NCI-H748 (cell line): ENCODE results near the gene ARHGAP10.
"Not testable (repeated sequence)": the region's sequence is repeated elsewhere in the genome, so short reads cannot be mapped to it uniquely, and the experiment has no call there.

Experiments
- DNase-seq: peaks from one replicate; lab custom pipeline; 2025; ENCODE audit not compliant: unreplicated experiment; lab: John Stamatoyannopoulos, UW

ARHGAP10 gene

DNA sequence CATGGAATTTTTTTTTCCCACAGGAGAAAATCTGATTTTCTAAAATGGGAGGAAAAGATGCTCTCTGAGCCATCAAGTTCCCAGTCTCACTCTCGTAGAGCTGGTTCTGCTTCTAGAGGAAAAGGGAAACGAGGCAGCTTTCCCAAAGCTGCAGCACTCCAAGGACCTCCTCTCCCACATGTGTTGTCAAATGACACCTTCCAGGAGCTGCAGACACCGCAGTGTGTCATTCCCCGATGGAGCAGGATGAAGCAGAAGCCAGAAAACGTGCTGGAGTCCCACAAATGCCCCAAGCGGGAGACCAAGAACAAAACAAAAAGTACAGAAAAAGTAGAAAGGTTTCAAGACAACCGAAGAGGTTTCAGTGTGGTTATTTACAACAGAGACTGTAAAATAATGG, 348.1 kb downstream of the ARHGAP10 start:
- DNase-seq, result no peak

DNA sequence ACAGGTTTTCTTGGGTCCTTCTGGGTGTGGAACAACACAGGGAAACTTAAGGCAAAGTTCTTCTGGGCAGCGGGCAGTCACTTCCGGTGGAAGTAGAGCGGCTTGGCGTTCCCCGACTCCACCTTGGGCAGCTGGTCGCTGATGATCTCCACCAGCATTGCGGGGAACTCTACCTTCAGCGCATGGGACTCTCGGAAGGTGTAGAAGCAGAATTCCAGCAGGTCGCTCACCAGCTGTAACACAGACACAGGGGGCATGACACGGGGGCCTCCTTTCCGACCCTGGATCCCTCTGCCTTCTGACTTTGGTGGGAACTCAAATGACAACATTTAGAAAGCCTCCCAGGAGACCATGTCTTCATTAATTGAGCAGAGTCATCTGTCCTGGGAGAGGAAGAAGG, 349.4 kb downstream of the ARHGAP10 start:
- DNase-seq, result no peak

DNA sequence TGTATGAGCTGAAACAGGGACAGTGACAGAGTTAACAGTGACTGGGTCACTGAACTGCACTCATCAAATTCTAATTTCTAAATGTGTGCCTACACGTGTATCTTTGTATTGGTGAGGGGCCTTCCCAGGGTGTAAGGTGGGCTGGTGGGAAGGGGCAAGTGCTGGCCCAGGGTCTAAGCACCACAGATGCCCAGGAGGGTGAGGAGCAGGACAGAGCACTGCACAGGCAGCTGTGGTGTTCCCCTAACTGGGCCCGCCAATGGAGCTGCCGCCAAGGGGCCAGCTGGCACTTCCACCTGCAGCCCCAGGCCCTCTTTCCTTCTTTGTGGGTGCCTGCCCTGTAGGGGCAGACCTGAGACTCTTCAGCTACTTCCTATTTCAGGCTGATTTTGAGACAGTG, 349.9 kb downstream of the ARHGAP10 start:
- no peak for DNase-seq

DNA sequence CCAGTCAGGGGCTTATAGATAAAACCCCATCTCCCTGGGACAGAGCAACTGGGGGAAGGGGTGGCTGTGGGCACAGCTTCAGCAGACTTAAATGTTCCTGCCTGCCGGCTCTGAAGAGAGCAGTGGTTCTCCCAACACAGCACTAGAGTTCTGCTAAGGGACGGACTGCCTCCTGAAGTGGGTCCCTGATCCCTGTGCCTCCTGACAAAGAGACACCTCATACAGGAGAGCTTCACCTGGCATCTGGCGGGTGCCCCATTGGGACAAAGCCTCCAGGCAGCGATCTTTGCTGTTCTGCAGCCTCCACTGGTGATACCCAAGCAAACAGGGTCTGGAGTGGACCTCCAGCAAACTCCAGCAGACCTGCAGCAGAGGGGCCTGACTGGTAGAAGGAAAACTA, 351.2 kb downstream of the ARHGAP10 start:
- not testable (repeated sequence) for DNase-seq

DNA sequence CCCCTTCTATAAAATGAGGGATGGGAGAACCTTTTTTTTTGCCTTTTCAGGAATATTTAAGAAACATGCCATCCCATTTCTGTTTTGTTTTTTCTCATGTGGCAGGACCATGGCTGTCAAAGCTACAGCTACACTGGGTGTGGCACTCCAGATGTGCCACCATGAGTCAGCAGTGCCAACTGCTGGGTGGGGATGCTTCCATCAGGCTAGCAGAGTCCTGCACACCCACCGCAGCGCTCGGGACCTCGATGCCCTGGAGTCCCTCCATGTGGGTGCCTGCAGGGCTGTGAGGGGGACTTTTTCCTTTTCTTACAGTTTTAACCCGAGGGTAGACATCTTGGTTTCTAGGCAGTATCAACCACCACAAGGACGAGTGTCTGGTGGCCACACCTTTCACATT, 357.7 kb downstream of the ARHGAP10 start:
- no peak for DNase-seq

DNA sequence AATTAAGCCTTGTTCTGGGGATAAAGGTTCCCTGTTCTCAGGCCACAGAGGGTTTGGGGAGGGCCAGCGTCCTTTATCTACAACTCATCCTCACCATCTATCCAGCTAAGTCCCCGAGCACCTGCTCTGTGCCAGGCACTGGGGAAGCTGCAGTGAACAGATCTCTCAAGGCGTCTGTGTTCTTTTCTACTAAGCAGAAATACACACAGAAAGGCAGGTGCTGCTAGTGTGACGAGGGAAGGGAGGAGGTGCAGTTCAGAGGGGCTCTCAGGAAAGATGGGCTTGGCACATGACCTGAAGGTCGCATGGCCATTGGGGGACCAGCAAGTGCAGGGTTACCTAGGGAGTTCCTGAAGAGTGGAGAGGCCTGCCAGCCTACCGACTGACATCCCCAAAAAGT, 358.1 kb downstream of the ARHGAP10 start:
- no peak for DNase-seq

DNA sequence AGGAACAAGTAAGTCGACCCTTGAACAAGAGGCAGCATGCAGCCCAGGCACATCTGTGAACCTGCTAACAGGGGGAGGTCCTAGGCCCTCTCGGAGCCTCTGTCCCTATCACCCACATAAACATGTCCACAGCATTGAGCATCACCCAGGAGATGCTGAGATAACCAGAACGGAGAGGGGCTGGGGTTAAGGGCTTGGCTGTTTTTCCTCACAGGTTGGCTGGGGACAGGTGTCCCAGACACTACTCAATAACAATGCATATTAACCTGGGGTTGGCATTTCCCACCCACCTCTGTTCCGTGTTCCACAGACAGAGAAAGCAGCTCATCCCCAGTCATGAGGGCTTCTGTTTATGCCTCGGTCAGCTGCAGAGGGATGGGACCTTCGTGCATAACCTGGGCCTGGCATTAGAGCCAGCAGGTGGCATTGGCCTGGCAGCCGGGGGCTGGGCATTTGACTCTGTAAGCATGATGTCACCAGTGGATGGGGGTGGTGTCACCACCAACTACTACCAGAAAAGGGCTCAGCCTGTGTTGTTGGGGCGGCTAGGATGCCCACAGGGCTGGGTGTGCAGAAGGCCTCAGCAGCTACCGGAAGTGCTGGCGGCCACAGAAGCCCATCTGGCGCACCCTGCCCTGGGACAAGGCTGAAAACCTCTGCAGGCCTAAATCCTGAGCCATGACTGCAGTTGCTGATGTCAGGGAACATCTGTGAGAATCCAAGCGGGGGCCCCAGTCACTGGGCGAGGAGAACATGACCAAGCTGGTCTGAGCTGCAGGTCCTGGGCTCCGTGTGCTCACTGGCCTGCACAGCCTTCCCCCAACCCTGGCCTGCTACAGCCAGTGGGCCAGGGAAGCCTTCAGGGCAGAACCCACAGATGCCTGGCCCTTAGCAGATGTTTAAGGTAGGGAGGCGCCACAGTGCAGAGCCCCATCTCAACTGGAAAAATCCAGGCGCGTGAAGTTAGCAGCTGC, 358.9 kb downstream of the ARHGAP10 start:
- DNase-seq, result no peak

DNA sequence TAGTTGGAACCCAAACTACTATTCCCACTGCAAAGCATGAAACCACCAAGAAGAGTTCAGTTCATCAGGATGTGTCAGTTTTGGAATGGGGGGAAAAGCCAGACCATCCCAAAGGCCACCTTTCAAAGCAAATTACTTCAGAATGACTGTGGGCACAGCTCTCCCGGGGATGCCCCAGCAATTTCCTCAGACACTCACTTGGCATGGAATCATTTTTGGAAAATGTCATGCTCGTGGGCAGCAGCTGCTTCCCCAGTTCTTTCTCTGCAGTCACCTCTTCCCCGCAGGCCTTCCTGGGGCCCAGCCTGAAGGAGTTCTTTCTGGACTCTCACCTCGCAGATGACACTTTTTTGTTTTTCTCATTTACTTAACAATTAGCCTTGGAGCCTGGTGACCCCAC, 360.0 kb downstream of the ARHGAP10 start:
- no peak for DNase-seq

DNA sequence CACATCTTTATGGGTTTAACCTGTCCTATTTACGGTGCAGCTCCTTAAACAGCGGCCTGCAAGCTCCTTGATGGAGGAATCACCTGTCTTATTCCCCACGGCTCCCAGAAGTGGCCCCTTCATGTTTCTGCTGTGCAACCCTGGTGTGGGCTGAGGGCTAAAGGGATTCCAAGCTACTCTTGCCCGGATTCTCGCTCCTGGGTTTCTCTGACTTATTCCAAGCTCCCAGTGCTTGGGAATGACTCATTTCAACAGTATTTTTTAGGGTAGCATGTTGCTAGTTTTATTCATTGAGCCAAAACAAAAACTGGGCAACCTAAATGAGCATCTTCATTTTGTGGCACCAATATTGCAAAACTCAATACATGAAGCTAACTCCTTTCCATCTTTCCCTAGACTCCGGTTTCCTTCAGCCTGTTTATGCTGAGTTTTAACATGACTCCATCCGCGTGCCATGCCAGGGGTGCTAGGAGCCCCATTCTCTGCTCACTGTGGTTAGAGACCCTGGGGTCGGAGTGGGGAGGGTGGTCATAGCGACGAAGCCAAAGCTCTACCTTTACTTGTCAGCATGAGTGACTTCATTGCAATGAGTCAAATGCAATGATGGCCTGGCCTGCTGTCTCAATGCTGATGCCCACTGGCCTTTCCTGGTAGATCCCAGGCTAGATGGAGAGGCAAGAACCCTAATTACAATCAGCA, 360.6 kb downstream of the ARHGAP10 start:
- no peak for DNase-seq

DNA sequence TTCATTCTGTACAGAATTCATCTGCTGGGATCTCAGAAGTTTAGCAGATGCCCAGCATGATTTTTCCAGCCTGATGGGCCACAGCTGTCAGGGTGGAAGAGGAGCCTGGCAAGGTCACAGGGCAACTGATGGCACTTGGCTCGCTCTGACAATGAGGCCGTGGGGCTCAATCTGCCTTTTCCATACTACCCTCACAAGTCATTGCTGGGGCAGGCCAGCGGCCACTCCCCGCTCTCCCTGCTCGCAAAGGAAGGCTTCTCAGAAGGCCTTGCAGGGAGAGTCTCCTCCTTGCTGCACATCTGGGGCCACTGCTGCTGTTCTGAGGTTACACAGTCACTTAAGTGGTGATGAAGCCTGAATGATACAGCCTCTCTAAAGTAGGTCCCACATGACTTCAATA, 361.2 kb downstream of the ARHGAP10 start:
- DNase-seq, result no peak

DNA sequence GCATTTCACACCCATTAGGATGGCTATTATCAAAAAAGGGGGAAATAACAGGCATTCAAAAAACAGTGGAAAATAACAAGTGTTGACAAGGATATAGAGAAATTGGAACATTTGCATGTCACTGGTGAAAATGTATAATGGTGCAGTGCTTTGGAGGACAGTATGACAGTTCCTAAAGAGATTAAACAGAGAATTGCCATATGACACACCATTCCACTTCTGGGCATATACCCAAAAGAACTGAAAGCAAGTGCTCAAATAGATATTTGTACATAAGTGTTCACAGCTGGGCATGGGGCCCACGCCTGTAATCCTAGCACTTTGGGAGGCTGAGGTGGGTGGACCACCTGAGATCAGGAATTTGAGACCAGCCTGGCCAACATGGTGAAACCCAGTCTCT, 362.3 kb downstream of the ARHGAP10 start:
- DNase-seq, result no peak

DNA sequence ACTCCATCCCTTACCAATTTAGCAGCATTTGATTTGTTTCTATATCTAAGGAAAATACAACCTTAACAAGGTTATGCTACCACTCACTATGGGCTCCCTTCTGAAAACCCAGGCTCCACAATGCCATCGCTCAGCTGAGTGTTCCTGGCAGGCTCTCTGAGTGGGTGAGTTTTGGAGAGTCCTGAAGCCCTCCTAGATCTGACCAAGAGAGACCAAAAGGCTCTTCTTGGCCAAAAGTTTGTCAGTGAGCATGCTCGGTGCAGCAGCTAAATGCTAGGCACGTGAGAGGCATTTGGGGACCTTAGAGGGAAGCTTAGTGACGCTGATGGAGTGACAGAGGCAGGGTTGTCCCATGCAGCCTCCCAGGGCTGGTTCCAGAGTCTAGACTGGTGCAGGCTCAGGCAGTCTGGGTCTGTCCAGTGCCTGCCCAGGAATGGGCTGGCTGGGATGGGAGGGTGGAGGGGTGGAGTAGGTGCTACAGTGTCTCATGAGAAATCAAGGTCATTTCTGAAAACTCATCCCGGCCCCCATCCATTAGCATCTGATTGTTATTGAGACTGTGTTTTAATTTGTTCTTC, 363.5 kb downstream of the ARHGAP10 start:
- no peak for DNase-seq

DNA sequence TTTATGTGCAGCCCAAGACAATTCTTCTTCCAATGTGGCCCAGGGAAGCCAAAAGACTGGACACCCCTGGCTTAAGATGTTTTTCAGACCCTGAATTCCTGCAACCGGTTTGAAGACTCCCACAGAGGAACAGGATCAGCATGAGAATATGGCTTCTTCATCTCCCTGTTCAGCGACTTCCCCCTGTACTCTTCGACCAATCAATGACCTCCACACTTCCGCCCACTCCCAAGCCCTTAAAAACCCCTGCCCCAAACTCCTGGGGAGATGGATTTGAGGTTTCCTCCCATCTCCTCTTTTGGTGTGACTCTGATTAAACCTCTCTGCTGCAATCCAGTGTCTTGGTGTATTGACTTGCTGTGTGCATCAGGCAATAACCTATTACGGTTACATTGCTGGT, 365.9 kb downstream of the ARHGAP10 start:
- DNase-seq, result no peak

DNA sequence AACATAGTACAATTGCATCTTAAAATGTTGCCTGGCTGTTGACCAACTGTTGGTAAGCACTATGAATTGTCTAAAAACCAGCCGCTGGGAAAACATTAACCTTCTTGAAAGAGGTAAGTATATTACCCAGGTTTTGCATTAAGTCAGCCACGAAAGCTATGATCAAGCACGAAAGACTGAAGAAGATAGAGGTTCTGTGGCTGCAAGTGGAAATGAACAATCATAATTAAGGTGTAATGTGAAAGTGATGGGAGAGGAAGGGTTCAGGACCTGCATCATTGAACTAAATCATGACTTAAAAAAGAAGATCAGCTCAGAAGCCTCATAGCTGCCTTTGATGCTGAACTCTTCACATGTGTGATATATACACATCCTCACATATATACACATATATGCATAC, 369.3 kb downstream of the ARHGAP10 start:
- DNase-seq, result no peak

DNA sequence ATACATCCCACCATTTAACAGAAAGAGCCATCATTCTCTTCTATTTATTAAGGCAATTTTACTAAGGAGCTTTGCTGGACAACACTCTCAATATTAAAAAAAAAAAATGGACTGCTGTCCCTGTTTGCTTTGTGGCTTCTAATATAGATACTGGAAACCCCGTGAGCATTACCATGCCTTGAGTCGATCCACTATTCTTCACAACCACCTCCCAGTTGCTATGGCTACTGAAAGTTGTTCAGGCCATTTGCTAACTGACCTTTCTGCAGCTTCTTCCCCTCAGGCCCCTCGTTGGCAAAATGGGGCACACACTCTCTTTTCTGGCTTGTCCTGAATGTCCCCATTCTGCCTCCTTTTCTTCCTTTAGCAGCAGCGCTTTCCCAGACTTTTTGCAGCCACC, 369.9 kb downstream of the ARHGAP10 start:
- no peak for DNase-seq

DNA sequence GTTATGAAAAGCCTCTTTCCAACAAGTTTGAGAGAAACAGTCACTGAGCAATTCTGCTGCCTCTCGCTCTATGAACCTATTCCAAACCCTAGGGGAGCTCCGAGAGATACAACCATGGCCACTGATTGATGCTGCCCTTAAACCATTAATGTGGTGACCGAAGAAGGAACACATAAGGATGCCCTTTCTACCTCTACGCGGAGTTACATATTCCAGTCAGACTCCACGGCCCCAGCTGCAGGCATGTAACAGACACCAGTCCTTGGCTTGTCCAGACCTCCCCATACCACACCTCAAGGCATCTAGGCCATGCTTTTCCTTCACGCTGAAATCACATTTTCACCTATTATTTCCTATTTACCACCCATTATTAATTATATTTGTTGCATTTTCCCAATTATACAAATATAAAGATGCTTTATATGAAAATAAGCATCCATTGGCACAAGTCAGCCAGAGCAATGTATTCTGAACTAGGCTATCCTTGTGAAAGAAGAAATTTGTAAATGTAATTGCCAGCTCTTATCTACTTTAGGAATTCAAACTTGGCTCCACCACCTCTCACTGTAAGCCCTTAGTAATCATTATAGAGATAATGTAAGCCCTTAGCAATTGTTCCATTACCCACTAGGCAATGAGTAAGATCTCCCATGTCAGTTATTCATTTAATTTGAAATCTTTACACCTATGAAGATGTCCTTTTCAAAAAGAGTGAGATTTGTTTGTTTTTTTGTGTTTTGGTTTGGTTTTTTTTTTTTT, 371.9 kb downstream of the ARHGAP10 start:
- no peak for DNase-seq

DNA sequence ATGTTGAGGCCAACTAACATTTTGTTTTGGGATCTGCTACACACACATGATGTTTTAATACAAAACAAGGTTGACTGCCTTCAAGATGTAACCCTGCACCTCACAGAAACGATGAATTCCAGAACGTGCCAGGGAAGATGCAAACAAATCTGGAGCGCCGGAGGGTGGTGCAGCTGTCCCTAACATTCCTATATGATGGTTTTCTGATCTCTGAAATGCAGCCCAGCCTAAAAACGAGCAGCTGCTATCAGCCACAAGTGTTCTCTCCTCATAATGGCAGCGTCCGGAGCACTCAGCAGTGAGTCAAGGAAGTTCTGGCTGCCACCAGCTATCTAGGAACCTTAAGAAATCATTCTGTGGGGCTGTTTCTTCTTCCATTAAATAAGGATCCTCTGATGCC, 376.9 kb downstream of the ARHGAP10 start:
- DNase-seq, result no peak

DNA sequence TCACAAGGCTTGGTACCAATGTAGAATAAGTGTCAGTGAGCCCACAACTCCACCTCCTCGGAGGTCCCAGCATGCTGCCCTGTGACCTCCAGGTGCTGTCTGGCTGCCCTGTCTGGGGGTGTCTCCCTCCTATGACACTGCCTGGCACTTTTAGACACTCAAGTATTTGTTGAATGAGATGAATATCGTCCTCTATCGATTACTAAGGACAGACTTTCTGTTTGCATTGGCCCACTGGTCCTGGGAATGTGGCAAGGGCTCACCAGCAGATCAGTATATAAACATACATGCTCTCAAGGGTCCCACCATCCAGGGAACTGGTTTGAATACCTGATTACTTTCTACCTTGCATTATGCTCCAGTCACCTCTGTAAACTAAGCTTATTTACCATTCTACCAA, 377.3 kb downstream of the ARHGAP10 start:
- no peak for DNase-seq

DNA sequence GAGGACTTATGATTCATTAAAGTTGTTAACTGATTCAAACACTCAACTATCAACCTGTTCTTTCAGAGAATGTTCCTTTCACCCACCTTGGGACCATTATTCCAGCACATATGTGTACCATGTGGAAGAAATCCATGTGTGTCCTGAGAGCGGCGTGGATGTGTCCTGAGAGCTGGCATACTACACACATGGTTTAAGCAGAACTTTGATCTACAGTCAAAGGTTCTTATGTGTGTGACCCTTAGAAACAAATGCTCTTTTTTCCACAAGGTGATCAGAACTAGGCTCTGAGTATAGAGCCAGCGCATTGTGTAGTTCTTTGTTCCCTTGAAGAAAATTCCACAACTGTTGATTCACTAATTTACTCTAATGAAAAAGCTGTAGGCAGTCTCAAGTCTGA, 378.3 kb downstream of the ARHGAP10 start:
- no peak for DNase-seq

DNA sequence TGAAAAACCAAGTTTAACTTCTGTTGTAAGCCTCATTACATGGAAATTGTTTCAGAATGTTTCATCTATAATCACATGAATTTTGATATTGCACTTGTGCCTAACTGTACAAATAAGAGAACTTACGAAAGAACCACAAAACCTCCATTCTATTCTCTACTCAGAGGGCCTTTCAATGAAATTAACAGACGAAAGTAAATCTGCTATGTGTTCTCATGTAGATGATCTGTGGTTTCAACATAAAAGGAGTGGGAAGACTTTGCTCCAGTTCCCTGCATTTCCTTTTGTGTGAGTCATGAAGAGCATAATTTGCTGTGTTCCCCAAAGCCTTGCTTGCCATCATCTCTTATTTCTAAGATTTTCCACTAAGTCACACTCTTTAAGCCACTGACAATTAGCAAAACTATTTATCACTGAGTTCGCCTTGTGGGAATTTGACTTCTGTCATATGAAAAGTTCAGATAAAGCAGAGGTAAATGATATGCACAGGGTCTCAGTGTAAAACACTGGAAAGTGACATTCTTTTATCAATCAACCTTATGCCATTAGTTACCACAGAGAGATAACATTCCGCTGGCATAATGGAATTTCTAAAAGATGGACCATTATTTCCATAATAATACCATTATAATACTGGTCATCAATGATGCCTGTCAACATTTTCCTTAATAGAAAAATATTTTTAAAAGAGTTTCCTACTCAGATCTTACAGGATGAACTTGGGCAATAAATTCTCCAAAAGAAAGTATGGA, 380.5 kb downstream of the ARHGAP10 start:
- DNase-seq, result no peak

DNA sequence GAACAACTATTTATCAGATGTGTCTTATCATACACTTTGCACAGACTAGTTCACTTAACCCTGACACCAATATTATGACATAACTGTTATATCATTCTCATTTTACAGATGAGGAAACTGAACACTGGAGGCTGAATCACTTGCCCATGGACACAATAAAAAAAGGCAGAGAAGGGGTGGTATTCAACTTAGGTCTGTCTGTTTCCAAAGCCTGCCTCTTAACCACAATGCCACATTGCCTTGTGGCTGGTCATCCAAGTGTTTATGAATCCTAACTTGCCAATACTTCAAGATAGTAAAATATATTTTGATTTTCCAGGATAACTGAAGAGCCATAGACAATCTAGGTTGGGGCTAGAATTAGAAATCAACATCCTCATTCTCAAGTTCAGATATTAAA, 382.5 kb downstream of the ARHGAP10 start:
- DNase-seq, result no peak
